Mononuclear cell (primary cell): ENCODE results near the gene AFTPH. TPM values are rescaled to one million over a fixed set of nuclear protein-coding genes. Genes with fewer than 3 reads are reported as not detected.

Source experiments
- H3K27me3 ChIP-seq: 2 replicates; pipeline ENCODE4 v1.6.0; 2011; ENCODE audit warnings: low read length, control low read depth; ENCODE audit not compliant: insufficient read depth
- H3K4me1 ChIP-seq: 2 replicates; pipeline ENCODE4 v1.5.1; 2011; ENCODE audit warnings: mild to moderate bottlenecking, low read length, control low read depth; ENCODE audit not compliant: insufficient read depth
- H3K4me3 ChIP-seq: 2 replicates; pipeline ENCODE4 v1.5.1; 2011; ENCODE audit warnings: mild to moderate bottlenecking, low read length, moderate library complexity
- H3K9me3 ChIP-seq: 2 replicates; pipeline ENCODE4 v1.5.1; 2011; ENCODE audit warnings: low read depth, mild to moderate bottlenecking, control low read depth, low read length
- total RNA-seq: library from RNA; depleted of rRNA; stranded (reverse); fragments of >200 nt; gene quantifications from one replicate; pipeline ENCODE4 v1.2.3, GENCODE V29; 2012

AFTPH gene
- total RNA-seq, 1 donor = 87.1 TPM

DNA sequence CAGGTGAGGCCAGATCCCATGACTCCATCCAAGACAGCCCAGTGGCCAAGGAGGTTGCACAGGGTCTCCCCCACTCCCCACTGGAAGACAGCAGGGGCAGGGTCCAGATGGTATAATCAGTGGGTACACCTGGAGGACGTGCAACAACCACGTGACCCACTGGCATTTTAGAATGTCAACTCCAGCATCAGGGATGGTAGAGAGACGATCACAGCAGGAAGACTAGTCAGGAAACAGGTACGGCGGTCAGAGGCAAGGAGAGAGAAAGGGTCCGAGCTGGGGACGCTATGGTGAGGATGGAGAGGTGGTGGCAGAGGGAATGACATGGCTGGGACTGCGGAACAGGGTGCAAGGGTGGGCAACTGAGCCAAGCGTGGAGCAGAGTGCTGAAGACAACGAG is 106.6 kb downstream of the AFTPH start:
- Histone ChIP-seq H3K4me3 (no peak overlapping the region), H3K27me3 (no peaks in the 10 kb centered on the region), H3K4me1 (peaks cover 16% of the 10 kb centered on the region), H3K9me3 (no peaks in the 10 kb centered on the region)

- H3K27me3 ChIP-seq = no peaks in the 10 kb centered on the region
- H3K4me1 ChIP-seq = peaks cover 26% of the 10 kb centered on the region
- no peaks in the 10 kb centered on the region for H3K9me3 ChIP-seq
- H3K4me3 ChIP-seq = no peak overlapping the region
Measured at GRCh38 chr2:64631771-64632170, 107.6 kb downstream of the AFTPH start.

DNA sequence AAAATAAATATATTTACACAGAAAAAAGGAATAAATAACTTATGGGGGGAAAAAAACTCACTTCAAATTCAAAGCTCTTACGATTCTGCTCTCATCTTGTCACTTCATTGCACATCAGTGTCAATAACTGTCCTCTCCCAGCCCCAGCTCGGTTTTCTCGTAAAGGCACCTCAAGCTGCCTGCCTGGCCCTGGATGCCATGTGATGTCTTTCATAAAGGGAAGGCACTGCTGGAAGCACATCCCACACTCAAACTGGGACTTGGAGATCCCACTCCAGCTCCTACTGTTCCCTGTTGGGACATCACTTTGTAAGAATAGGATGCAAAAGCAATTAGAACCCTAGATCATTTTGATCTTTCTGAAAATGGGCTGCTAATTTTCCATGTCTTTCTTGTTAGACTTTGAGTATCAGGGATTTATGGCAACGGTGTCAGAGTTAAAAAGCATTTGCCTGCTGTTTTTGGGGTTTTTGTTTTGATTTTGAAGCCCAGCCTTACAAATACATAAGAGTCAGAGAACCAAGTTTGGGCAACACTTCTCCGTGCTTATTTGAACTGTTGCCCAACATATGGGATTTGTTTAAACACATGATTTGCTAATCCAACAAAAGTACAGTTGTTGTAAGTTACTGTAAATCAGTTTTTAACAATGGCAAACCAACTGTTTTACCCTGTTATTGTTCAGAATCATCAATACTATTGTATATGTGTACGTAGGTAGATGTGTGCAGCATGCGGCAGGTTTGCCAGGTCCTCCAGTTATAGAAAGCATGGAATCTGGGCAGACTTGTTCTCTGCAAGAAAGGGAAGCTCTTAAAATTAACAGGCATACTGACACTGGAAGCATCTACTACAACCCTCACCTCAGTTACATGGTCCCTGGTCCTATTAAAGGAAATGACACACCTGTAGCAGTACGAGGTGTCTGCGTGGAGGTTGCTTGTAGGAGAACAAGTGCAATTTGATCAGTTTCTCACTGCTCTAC is 109.0 kb downstream of the AFTPH start:
- Histone ChIP-seq H3K9me3 (no peaks in the 10 kb centered on the region), H3K4me3 (no peak overlapping the region), H3K4me1 (peaks cover 40% of the 10 kb centered on the region), H3K27me3 (no peaks in the 10 kb centered on the region)

DNA sequence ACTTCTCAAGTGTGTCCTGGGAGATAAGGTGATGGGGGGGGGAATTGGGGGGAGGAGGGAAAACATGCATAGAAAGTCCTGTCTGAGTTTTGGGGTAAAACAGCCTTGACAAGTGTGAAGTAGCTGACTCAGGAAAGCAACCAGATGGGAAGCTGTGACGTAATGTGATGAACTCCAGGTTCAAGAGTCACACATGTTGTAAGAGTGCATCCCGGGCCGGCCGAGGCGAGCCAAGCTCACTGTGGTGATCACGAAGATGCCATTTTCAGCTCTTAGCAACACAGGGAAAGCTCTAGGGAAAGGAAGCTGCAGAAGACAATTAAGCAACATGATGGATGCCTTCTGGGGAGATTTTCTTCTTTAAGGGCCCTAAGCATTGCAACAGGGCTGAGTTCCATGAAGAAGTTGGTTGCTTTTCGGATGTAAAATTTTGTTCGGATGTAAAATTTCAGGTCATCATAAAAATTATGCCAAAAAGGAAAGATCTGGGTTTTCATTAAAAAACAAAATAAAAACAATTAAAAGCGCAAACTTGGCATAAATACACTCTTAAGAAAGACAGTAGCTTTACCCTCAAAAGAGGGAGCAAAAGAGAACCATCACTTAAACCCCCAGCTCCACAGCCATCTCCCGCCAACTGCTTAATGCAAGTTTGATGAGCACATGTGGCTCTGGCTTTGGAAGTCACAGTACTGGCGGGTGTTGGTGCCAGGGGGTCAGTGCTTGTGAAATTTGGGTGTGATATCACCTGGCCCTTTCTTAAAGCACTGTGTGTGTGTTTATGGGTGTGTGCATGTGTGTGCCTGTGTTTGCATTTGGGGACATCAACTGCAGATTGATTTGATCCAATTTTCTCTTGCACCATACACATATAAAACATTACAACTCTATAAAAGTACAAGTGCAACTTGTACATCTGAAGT is 110.5 kb downstream of the AFTPH start:
- Histone ChIP-seq H3K27me3 (no peaks in the 10 kb centered on the region), H3K9me3 (no peaks in the 10 kb centered on the region), H3K4me3 (no peak overlapping the region), H3K4me1 (peaks cover 45% of the 10 kb centered on the region)

DNA sequence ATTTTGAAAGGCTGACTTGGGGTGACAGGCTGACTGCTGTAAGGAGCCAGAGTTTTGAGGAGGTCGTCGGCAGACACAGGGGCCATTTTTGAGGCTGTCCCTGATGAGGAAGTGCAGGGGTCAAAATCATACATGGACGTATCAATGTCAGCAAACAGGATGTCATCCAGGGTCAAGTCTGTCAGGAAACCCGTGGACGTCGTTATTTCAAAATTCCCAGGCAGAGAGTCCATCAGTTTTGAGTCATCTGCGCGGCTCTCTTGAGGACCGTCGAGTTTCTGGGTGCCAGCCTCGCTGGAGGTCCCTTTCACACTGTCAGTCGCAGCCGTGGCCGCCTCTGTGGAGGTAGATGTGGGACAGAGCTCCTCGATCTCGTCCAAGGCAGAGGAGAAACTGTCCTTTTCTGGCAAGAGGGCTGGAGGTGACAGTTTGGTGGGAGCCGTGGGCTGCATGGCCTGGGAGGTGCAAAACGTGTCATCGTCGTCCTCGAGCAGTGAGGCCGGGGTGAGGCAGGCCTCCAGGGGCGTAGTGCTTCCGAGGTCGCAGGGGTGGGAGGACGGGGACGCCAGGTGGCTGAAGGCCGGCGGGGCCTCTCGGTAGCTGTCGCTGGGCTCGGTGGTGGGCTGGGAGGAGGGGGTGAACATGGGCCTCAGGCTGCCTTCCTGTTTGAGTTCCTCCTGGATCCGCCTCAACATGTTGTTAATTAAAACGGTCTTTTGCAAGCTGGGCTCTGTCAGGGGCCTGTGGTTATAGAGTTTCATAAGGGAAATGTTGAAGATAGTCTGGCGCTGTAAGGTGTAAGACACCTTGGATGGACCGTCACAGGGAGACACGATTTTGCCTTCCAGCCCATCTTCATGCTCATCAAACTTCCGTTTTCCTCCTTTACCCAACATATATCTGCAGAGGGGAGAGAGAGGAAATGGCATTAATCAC is 112.1 kb downstream of the AFTPH start:
- Histone ChIP-seq H3K4me1 (peaks cover 57% of the 10 kb centered on the region), H3K9me3 (no peaks in the 10 kb centered on the region), H3K27me3 (no peaks in the 10 kb centered on the region), H3K4me3 (no peak overlapping the region)

DNA sequence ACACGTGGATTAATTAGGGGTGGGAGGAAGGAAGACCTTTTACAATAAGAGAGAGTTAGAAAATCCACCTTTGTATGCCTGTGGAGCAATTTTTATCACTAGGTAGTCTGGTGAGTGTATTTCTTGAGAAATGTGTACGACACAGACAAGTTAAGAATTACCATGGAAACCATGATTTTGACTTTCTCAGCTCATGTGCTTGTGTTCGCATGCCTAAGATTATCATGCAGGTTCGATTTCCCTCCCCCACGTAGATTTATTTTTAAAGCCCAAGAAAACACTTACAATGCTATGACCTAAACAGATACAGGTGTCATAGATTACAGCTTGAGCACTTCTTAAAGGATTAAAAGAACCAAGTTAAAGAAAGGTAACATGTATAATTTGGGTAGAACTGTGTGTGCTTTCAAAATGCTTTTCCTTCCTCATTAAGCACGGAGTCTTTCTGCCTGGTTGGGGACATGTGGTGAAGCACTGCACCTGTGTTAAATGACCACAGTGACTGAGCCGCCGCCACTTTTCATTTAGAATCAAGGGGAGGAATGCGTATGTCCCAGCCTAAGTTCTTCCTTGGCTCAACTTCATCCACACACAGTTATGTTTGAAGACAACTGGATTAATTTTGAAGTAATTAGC is 113.0 kb downstream of the AFTPH start:
- Histone ChIP-seq H3K9me3 (no peaks in the 10 kb centered on the region), H3K27me3 (no peaks in the 10 kb centered on the region), H3K4me1 (peaks cover 66% of the 10 kb centered on the region), H3K4me3 (no peak overlapping the region)

GRCh38 chr2:64637931-64638330 is 113.8 kb downstream of the AFTPH start:
- Histone ChIP-seq H3K27me3 (no peaks in the 10 kb centered on the region), H3K4me1 (peaks cover 72% of the 10 kb centered on the region), H3K4me3 (no peak overlapping the region), H3K9me3 (no peaks in the 10 kb centered on the region)

DNA sequence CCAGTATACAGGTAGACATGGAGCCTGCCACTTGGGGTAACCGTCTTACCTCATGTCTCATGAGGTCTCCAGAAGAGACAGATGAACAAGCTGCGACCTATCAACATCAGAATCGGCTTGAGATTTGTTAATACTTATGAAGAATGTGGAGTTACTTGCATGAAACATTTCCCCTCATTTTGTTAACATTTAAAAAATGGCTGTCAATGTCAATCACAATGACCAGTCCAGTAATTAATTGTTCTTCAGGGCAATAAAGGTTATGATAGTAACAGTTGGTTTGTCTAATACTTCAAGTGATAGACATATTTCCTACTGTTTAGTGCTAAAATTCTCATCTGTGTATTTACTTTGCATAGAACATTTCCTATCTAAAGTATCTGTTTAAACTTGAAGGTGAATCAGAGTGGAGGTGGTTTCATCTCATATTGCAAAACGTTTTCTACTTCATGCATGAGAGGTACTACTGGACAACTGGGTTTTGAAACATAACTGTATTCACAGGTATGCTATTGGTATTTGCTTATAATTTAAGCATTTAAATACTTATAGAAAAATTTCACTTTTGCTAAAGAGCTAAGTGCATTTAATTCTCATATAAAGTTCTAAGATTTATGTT is 114.5 kb downstream of the AFTPH start:
- no peak overlapping the region for H3K4me3 ChIP-seq
- H3K4me1 ChIP-seq = peaks cover 79% of the 10 kb centered on the region
- no peaks in the 10 kb centered on the region for H3K27me3 ChIP-seq
- no peaks in the 10 kb centered on the region for H3K9me3 ChIP-seq

GRCh38 chr2:64639691-64640090 is 115.6 kb downstream of the AFTPH start:
- Histone ChIP-seq H3K4me3 (no peak overlapping the region), H3K9me3 (no peaks in the 10 kb centered on the region), H3K27me3 (no peaks in the 10 kb centered on the region), H3K4me1 (peaks cover 84% of the 10 kb centered on the region)

DNA sequence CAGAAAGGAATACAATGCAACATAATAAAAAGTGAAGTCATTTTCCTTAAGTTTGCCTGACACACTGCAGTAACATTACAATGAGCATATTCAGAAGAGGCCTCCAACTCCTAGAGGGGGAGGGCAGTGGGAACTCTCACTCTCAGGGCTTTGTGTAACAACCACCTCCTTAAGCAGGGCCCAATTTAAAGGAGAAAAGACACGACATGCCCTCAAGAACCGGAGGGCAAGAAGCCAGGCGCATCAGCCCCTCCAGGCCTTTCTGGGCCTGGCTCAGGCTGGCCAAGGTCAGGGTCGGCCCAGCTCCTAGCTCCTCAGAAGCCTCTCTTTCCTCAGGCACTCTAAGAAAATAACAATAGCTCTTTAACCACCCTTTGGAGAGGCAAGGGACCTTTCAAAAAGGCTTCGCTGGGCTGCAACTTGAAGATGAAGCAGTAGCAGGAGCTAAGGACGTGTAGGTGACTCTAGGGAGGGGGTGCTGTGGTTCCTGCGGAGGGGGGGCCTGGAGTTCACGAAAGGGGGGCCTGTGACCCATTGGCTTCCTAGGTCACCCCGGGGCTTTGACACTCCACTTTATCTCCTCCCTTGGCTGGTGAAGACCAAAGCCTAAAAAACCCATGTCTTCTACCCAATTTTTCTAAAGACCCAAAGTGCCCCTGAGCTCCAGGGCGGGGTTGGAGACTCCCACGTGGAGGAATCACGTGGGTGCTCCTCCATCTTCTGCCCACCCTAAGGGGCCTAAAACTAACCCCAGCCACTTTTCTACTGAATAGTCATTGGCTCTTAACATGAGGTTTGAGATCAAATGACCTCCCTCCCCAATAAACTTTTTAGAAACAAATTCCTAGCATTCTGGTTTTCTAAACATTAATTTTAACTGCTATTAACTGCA is 116.3 kb downstream of the AFTPH start:
- Histone ChIP-seq H3K4me1 (peaks cover 84% of the 10 kb centered on the region), H3K27me3 (no peaks in the 10 kb centered on the region), H3K4me3 (no peak overlapping the region), H3K9me3 (no peaks in the 10 kb centered on the region)

DNA sequence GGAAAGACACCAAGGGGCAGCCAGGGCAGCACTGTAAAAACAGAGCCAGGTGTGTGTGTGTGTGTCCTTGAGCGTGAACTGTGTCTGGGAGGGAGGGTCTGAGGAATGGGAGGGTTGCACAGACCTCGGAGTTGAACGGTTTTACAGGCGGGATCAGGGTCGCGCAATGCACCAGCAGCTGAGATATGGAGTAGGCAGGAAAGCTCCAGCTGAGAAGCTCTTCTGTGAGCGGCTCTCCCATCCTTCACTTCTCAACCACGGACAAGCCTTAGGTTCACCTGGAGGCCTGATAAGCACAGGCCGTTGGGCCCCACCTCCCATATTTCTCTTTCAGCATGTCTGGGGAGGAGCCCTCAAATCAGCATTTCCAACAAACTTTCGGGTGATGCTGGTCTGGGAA is 117.5 kb downstream of the AFTPH start:
- Histone ChIP-seq H3K4me1 (peaks cover 83% of the 10 kb centered on the region), H3K27me3 (no peaks in the 10 kb centered on the region), H3K4me3 (no peak overlapping the region), H3K9me3 (no peaks in the 10 kb centered on the region)
